ENCODE results near the gene HEATR5B. TPM values are rescaled to one million over a fixed set of nuclear protein-coding genes. Genes with fewer than 3 reads are reported as not detected.

The HEATR5B gene
- total RNA-seq, 4 donors from 2014 or later, result 34.3 to 52.7 (median 44.5) TPM

DNA sequence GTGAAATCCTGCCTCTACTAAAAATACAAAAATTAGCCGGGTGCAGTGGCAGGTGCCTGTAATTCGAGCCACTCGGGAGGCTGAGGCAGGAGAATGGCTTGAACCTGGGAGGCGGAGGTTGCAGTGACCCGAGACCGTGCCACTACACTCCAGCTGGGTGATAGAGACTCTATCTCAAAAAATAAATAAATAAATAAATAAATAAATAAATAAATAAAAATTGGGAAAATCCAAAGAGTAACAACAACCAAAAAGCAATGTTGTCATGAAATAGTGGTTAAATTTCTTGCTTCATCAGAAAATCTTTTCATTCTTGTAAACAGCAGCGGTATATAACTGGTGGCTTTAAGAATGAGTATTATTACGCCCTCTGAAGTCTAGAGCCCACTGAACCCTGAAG lies 54.4 kb downstream of the HEATR5B start:
- Histone ChIP-seq H3K36me3 (peaks cover 0 to 11% of the 10 kb centered on the region in 2 donors), H3K9me3 (no peaks in the 10 kb centered on the region), H3K4me1 (no peaks in the 10 kb centered on the region), H3K27ac (no peak overlapping the region), H3K4me3 (replicated peaks in 1 of 3) (no peak overlapping the region), H3K27me3 (no peaks in the 10 kb centered on the region)
- intact Hi-C loops (cut with DNase I), result no loop called here
- WGBS, 2 donors, result 96 to 97% methylated on average over 8 of the region's 8 CpGs
- no peak for DNase-seq
- no peak for TF ChIP-seq POLR2A (IDR thresholded peaks at IDR 0.05)
- TF ChIP-seq, protein P1, sequence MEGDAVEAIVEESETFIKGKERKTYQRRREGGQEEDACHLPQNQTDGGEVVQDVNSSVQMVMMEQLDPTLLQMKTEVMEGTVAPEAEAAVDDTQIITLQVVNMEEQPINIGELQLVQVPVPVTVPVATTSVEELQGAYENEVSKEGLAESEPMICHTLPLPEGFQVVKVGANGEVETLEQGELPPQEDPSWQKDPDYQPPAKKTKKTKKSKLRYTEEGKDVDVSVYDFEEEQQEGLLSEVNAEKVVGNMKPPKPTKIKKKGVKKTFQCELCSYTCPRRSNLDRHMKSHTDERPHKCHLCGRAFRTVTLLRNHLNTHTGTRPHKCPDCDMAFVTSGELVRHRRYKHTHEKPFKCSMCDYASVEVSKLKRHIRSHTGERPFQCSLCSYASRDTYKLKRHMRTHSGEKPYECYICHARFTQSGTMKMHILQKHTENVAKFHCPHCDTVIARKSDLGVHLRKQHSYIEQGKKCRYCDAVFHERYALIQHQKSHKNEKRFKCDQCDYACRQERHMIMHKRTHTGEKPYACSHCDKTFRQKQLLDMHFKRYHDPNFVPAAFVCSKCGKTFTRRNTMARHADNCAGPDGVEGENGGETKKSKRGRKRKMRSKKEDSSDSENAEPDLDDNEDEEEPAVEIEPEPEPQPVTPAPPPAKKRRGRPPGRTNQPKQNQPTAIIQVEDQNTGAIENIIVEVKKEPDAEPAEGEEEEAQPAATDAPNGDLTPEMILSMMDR (IDR thresholded peaks at IDR 0.05), result no peak

DNA sequence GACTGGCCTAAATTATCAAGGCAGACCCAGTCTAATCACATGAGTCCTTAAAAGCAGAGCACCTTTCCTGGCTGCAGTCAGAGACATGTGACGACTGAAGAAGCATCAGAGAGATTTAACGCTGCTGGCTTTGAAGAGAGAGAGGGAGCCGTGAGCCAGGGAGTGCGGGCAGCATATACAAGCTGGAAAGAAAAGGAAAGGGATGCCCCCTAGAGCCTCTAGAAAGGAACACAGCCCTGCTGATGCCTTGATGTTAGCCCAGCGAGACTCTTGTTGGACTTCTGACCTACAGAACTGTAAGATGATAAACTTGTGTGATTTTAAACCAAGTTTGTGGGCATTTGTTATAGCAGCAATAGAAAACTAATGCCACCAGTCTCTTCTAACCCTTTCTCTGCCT lies 58.1 kb downstream of the HEATR5B start:
- WGBS, 2 donors, result 85 to 96% methylated on average over 5 of the region's 5 CpGs
- H3K27ac ChIP-seq, result no peak overlapping the region
- H3K27me3 ChIP-seq, result no peaks in the 10 kb centered on the region
- H3K4me1 ChIP-seq, result no peaks in the 10 kb centered on the region
- TF ChIP-seq POLR2A (IDR thresholded peaks at IDR 0.05), result no peak
- TF ChIP-seq, protein P1 (IDR thresholded peaks at IDR 0.05), result no peak
- intact Hi-C loops (cut with DNase I), result no loop called here
- DNase-seq, result no peak
- no peak overlapping the region for H3K4me3 ChIP-seq (replicated peaks in 1 of 3)
- H3K36me3 ChIP-seq, result peaks cover 0 to 14% of the 10 kb centered on the region in 2 donors
- H3K9me3 ChIP-seq, result no peaks in the 10 kb centered on the region

DNA sequence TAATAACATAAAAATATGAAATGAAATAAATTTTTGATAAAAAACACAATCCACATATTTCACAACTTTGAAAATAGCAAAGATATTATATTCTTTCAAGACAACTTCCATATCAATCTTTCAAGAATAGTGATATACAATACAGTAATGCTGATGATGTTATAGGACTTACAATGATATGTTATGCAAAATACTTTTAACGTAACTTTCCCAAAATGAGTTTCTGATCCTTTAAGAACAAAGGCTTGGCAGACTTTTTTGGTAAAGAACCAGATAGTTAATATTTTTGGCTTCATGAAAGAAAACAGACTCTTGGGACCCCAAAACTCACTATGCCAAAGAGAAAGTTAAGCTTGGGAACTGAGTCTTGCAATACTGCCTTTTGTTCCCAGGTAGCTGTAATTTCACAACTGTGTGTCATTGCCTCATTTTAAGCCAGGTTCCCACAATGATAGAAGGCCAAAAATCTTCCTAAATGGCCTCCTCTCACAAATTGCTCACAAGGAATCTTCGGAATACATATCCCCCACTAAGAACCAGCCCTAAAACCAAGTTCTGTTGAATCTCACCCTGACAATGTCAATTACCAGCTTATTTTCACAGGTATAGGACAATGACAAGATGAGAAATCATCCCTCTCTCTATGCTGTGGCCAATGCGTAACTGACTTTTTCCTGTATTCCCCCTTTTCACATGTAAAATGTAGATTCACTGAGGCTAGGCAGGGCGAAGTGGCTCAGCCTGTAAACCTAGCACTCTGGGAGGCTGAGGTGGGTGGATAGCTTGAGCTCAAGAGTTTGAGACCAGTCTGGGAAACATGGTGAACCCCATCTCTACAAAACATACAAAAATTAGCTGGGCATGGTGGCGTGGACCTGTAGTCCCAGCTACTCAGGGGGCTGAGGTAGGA lies 63.0 kb downstream of the HEATR5B start:
- DNase-seq, result no peak
- Histone ChIP-seq H3K9me3 (no peaks in the 10 kb centered on the region), H3K27me3 (no peaks in the 10 kb centered on the region), H3K4me1 (no peaks in the 10 kb centered on the region), H3K4me3 (replicated peaks in 1 of 3) (no peak overlapping the region), H3K36me3 (peaks cover 16 to 24% of the 10 kb centered on the region in 2 donors), H3K27ac (no peak overlapping the region)
- intact Hi-C loops (cut with DNase I), result no loop called here
- TF ChIP-seq POLR2A (IDR thresholded peaks at IDR 0.05), result no peak
- TF ChIP-seq, protein P1 (IDR thresholded peaks at IDR 0.05), result no peak
- 79 to 90% methylated on average over 5 of the region's 5 CpGs for WGBS, 2 donors

DNA sequence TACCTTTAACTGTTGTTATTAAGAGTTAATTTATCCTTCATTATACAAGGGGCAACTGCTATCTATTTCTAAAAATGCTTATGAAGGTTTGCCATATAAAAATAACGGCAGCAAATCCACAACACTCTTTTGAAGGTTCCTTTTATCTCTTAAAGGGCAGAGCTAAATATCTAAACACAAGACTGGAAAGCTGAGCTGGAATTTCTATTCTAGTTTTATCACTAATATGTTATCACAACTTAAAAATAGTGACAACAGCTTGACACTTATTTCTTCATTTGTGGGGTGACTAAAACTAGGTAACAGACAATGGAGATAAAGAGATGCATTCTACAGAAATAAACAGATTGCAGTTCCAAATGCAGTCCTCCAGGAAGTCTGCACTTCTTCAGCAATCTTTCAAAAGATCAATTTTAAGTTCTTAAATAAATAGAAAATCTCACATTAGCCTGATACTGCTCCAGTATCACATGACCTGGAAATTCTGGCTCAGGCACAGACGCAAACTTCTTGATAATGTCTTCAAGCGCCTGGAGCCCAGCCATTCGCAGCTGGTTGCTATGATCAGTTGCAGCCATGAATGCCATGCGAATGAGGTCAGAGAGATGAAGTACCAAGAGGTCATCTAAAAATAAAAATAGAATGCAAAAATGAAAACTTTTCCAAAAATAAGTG lies 63.8 kb downstream of the HEATR5B start:
- Histone ChIP-seq H3K27me3 (no peaks in the 10 kb centered on the region), H3K27ac (no peak overlapping the region), H3K4me1 (no peaks in the 10 kb centered on the region), H3K4me3 (replicated peaks in 1 of 3) (no peak overlapping the region), H3K9me3 (no peaks in the 10 kb centered on the region), H3K36me3 (peaks cover 20 to 21% of the 10 kb centered on the region in 2 donors)
- TF ChIP-seq, protein P1 (IDR thresholded peaks at IDR 0.05), result no peak
- TF ChIP-seq POLR2A (IDR thresholded peaks at IDR 0.05), result no peak
- WGBS, 2 donors, result 70 to 77% methylated on average over 5 of the region's 5 CpGs
- intact Hi-C loops (cut with DNase I), result no loop called here
- peak; percentile 14 to 17 for DNase-seq

DNA sequence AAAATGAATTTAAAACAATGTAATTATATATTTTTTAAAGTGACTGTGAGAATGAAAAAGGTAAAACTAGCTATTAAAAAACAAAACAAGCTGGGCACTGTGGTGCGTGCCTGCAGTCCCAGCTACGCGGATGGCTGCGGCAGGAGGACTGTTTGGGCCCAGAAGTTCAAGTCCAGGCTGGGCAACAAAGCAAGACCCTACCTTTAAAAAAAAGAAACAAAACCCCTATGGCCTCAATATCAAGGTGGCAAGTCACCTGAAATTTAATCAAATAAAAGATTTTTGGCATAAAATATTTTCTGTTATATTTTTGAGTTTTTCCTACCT lies 70.9 kb downstream of the HEATR5B start:
- intact Hi-C loops (cut with DNase I), result no loop called here
- Histone ChIP-seq H3K9me3 (no peaks in the 10 kb centered on the region), H3K27ac (no peak overlapping the region), H3K36me3 (peaks cover 29 to 33% of the 10 kb centered on the region in 2 donors), H3K27me3 (no peaks in the 10 kb centered on the region), H3K4me1 (no peaks in the 10 kb centered on the region), H3K4me3 (replicated peaks in 1 of 3) (no peak overlapping the region)
- DNase-seq, result no peak
- TF ChIP-seq, protein P1 (IDR thresholded peaks at IDR 0.05), result no peak
- no peak for TF ChIP-seq POLR2A (IDR thresholded peaks at IDR 0.05)
- WGBS, 2 donors, result 94 to 98% methylated on average over 4 of the region's 4 CpGs
